Activated CD8-positive, alpha-beta T cell treated with anti-CD3 and anti-CD28 coated beads for 36 hours (primary cell): ENCODE data around the gene ABHD12. TPM values are rescaled to one million over a fixed set of nuclear protein-coding genes. Genes with fewer than 3 reads are reported as not detected.

Experiments used
- ATAC-seq: fragments of 200-7000 bp; cut with Tn5 transposase; one replicate; pipeline ENCODE4 v1.10.0; 2021; ENCODE audit warnings: mild to moderate bottlenecking, moderate library complexity
- CTCF ChIA-PET: fragments of 350-600 bp; sonication (Branson Sonifier 250); formaldehyde crosslinking; loops from one replicate; lab custom pipeline; 2021; ENCODE audit warnings: antibody characterized with exemption; lab: Charles Lee
- POLR2A ChIA-PET: fragments of 350-600 bp; sonication (Branson Sonifier 250); formaldehyde crosslinking; loops from one replicate; lab custom pipeline; 2021; ENCODE audit warnings: antibody characterized with exemption; lab: Charles Lee
- DNase-seq: peaks from one replicate; pipeline ENCODE4 v3.0.0-alpha.2; 2020
- H3K27ac Mint-ChIP-seq: one replicate; pipeline ENCODE4 v1.8.0; 2021; ENCODE audit warnings: mild to moderate bottlenecking, mixed read lengths
- H3K27me3 Mint-ChIP-seq: one replicate; pipeline ENCODE4 v1.8.0; 2021; ENCODE audit warnings: mixed read lengths
- H3K36me3 Mint-ChIP-seq: one replicate; pipeline ENCODE4 v1.8.0; 2021; ENCODE audit warnings: low read depth, mixed read lengths
- H3K4me1 Mint-ChIP-seq: one replicate; pipeline ENCODE4 v1.8.0; 2021; ENCODE audit warnings: low read depth, mixed read lengths
- H3K4me3 Mint-ChIP-seq: one replicate; pipeline ENCODE4 v1.8.0; 2021; ENCODE audit warnings: mild to moderate bottlenecking, moderate library complexity, mixed read lengths
- H3K9me3 Mint-ChIP-seq: one replicate; pipeline ENCODE4 v1.8.0; 2021; ENCODE audit warnings: mixed read lengths
- CTCF ChIP-seq: fragments of 200-600 bp; IDR thresholded peaks from one replicate; pipeline ENCODE4 v1.8.0; 2022; ENCODE audit warnings: antibody characterized with exemption, mild to moderate bottlenecking
- intact Hi-C: fragments of 100-400 bp; cut with micrococcal nuclease; formaldehyde crosslinking; loops from one replicate; pipeline ENCODE4 v1.10.0; 2022
- total RNA-seq, 2 experiments: library from RNA; stranded (reverse); gene quantifications; one replicate each; pipeline ENCODE4 v1.2.3, GENCODE V29; 2021

The ABHD12 gene
- total RNA-seq, 2 experiments from 2014 or later: 16.0 to 17.0 TPM

- Mint-ChIP-seq H3K4me1 (peaks cover 27% of the 10 kb centered on the region), H3K27ac (no peak overlapping the region), H3K36me3 (peaks cover 3% of the 10 kb centered on the region), H3K4me3 (no peak overlapping the region), H3K9me3 (no peaks in the 10 kb centered on the region), H3K27me3 (no peaks in the 10 kb centered on the region)
- DNase-seq: no peak
- intact Hi-C loops: no loop called here
- TF ChIP-seq CTCF: no peak
- POLR2A ChIA-PET: no interaction called here
- CTCF ChIA-PET: no interaction called here
- ATAC-seq: no peak
These were observed 46.0 kb downstream of the ABHD12 start for GRCh38 chr20:25344634-25345033.

GRCh38 chr20:25341716-25342680 is 48.6 kb downstream of the ABHD12 start:
- no peak for DNase-seq
- CTCF ChIA-PET: interaction anchor here (1.3 kb wide), 1 partner anchor 57 kb away, joined by 3 read pairs; no protein-coding TSS in a partner anchor
- TF ChIP-seq CTCF: no peak
- no peak overlapping the region for H3K27ac Mint-ChIP-seq
- ATAC-seq: no peak
- H3K4me1 Mint-ChIP-seq: peaks cover 27% of the 10 kb centered on the region
- intact Hi-C loops: no loop called here
- H3K4me3 Mint-ChIP-seq: no peak overlapping the region
- no peaks in the 10 kb centered on the region for H3K27me3 Mint-ChIP-seq
- H3K9me3 Mint-ChIP-seq: no peaks in the 10 kb centered on the region
- H3K36me3 Mint-ChIP-seq: peaks cover 7% of the 10 kb centered on the region
- POLR2A ChIA-PET: no interaction called here

DNA sequence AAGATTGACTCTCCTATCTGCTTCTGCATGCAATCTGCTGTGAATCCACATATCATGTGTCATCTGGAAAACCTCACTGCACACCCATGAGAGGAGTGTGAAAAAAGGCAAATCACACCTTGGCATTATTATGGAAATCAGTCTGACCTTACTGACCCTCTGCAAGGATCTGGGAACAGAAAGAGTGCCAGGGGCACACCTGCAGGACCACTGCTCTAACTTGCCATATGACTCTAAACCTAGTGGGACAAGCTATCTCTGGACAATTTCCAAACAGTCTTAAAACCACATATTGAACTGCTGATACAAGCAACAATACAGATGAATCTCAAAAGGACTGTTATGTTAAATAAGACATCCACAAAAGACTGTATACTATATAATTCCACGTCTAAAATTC is 50.3 kb downstream of the ABHD12 start:
- DNase-seq (no peak), ATAC-seq (no peak)
- Mint-ChIP-seq H3K27me3 (no peaks in the 10 kb centered on the region), H3K9me3 (no peaks in the 10 kb centered on the region), H3K4me3 (no peak overlapping the region), H3K36me3 (peaks cover 12% of the 10 kb centered on the region), H3K27ac (no peak overlapping the region), H3K4me1 (peaks cover 18% of the 10 kb centered on the region)
- TF ChIP-seq CTCF: no peak
- ChIA-PET CTCF (interaction anchor here (1.0 kb wide), 1 partner anchor 30 kb away, joined by 3 read pairs; no protein-coding TSS in a partner anchor), POLR2A (no interaction called here)
- intact Hi-C loops: no loop called here

- H3K27me3 Mint-ChIP-seq: no peaks in the 10 kb centered on the region
- H3K36me3 Mint-ChIP-seq: peaks cover 10% of the 10 kb centered on the region
- ATAC-seq (no peak), DNase-seq (no peak)
- H3K9me3 Mint-ChIP-seq: no peaks in the 10 kb centered on the region
- ChIA-PET CTCF (no interaction called here), POLR2A (interaction anchor here (0.9 to 1.0 kb wide), 2 partner anchors 8 to 35 kb away, joined by 3 read pairs; no protein-coding TSS in a partner anchor)
- no peak overlapping the region for H3K4me3 Mint-ChIP-seq
- no peak overlapping the region for H3K27ac Mint-ChIP-seq
- H3K4me1 Mint-ChIP-seq: peaks cover 14% of the 10 kb centered on the region
- TF ChIP-seq CTCF: no peak
- intact Hi-C loops: no loop called here
These were observed 51.0 kb downstream of the ABHD12 start for GRCh38 chr20:25339608-25340007.
